ENCODE results near the gene UBFD1.
"Not testable (repeated sequence)": the region's sequence is repeated elsewhere in the genome, so short reads cannot be mapped to it uniquely, and the experiment has no call there.

The UBFD1 gene

DNA sequence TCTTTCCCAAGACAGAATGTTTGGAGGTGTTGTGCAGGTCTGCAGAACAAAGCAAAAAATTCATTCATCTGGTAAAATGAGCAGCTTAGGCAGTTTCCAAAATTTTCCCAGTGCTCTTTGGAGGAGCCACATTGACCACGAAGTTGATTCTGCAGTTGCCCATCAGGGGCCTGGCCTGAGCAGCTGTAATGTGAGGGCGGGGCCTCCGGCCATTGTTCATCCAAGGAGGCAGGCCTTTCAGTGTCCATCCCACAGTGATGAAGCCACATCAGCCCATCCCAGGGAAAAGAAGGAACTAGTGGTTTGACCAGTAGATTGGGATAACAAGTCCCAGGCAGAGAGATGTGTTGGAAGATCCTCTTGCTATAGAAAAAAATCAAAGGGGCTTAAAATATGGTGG is 10.1 kb downstream of the UBFD1 start:
- DNase-seq (ENCODE audit: low read depth in 2 of 2), result no peak

DNA sequence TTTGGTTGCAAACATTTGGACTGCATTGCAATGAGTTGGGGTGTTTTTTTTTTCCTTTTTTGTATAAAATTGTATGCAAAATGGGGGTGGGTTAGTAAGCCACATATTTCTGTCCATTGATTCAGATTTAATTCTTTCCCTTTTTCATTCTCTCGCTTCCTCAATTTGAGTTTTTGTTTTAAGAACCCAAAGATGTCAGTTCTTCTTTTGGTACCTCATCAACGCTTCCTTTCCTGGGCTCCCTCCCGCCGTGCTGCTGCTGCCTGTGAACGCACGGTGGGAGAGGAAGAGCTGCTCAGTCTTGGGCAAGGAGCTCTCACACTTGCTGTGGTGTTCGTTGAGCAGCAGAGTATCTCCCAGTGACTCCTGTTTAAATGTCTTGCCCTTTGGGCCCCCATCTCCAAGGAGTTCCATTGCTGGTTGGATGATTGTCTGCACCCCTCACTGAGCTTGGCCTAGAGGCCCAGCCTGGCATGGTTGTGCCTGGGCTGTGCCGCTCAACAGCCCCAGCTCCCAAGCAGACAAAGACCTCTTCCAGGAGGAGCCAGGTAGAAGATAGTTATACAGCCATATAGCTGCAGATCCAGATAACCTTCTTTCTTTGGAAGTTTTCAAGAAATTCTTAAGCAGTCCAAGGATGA is 13.6 kb downstream of the UBFD1 start:
- no peak for DNase-seq (ENCODE audit: low read depth in 2 of 2)

DNA sequence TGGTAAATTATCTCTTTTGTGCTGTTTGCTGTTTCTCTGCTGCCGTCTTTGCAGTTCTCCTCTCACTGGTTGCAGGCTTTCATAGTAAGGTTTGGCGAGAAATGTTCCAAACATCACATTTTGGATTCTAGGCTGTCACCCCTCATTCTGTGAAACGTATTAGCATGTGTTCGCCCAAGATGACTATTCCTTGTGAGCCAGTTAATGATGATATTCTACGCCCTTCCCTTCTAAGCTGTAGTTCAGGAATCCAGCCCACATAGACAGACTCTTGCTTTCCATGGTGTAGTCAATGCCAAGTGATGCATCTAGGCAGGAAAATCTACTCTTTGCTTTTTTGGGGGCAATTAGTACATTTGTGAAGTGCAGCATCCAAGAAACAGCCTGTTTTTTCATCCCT is 14.4 kb downstream of the UBFD1 start:
- no peak for DNase-seq (ENCODE audit: low read depth in 2 of 2)

DNA sequence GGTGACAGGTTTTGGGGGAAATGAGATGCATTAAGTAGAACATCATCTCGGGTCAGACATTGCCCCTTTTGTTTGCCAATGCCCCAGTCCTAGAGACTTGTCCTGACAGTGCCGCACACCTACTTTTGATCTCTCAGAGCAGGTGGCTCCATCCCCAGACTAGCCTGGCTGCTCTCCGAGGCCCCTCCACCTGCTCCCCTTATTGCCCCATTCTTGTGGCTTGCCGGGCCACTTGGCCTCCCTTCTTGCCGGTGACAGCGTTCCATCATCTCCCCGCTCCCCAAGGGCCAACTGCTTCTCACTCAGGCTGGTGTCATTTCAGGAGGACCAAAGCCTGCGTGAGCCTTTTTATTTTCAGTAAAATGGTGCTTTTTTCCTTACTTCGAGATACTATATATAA is 14.9 kb downstream of the UBFD1 start:
- DNase-seq (ENCODE audit: low read depth in 2 of 2), result no peak

DNA sequence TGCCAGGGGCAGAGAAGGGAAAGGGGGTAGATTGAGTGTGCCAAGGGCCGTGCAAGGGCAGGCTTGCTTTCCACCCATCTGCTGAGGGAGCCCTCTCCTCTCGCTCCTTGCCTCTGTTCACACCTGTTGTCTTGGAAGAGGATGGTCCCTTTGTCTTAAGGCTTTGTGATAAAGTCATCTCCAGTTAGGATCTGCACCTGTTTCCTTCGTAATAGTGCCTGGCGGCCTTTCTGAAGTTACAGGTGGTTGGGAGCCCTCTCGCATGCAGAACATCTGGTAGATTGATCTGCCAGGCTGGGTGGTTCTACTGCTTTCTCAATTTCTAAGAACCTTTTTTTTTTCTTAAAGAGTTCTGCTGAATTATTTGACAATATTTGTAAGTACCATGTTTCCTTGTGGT is 16.3 kb downstream of the UBFD1 start:
- no peak for DNase-seq (ENCODE audit: low read depth in 2 of 2)

DNA sequence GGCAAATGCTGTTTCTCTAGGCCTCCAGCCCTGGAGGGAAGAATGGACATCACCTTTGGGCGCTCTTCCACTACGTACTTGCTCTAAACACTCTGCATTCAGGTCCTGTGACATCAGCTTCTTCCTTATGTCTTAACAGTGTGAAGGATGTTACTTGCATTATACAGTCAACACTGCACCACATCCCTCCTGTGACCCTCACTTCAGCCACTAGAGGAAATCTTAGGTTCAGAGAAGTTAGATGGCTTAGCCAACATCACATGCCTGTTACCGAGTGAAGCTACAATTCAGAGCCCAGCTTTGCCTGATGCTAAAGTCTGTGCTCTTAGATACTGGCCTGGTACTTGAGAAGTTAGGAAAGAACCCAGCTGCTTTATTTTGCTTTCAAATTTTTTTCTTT is 18.3 kb downstream of the UBFD1 start:
- no peak for DNase-seq (ENCODE audit: low read depth in 2 of 2)

DNA sequence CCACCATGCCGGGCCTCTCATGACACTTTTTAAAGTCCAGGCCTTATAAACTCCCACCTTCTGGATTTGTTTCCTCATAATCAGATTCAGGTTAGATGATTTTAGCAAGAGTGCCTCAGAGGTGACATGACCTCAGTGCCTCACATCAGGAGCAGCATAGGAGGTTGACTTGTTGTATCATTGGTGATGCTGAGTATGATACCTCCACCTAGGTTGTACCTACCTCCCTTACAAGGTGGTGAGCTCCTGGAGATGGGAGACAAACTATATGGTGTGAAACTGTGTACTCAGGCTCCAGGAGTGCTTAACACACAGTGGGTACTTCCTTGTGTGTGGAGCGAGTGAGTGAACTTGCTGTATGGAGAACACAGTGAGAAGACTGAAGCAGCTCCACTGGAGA is 20.0 kb downstream of the UBFD1 start:
- DNase-seq (ENCODE audit: low read depth in 2 of 2), result no peak

DNA sequence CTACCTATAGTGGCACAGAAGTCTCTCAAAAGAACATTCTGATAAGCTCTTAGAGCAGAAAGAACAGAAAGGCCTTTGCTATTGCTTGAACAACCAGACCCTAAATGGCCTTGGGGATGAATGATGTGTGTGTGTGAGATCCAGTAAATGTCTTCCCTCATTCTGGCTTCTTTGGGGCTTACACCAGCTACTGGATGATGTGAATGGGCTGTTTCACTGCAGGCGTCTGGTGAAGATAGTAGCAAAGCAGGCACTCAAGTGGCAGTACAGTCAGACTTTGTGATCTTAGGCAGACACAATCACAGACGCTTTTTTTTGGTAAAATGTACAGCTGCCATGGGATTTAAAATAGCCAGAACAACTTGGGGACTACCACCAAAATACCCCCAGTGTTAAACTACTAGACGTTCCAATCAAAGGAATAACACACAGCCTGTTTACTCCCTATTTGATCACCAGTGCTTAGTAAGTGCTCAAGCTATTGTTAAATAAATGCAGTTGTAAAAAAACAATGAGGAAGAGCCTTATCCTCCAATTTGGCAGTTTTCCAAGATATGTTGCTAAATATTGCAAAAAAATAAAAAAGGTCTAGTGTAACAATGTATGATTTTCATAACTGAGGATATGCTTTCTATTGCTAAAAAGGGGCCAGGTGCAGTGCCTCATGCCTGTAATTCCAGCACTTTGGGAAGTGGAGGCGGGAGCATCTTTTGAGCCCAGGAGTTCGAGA is 20.7 kb downstream of the UBFD1 start:
- no peak for DNase-seq (ENCODE audit: low read depth in 2 of 2)

DNA sequence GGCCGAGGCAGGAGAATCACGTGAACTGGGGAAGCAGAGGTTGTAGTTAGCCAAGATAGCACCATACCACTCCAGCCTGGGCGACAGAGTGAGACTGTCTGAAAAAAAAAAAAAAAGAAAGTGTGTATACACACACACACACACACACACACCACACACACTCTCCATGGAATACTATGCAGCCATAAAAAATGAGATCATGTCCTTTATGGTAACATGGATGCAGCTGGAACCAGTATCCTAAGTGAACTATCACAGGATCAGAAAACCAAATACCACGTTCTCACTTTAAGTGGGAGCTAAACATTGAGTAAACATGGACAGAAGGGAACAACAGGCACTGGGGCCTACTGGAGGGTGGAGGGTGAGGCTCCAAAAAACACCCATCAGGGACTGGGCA is 21.8 kb downstream of the UBFD1 start:
- no peak for DNase-seq (ENCODE audit: low read depth in 2 of 2)

DNA sequence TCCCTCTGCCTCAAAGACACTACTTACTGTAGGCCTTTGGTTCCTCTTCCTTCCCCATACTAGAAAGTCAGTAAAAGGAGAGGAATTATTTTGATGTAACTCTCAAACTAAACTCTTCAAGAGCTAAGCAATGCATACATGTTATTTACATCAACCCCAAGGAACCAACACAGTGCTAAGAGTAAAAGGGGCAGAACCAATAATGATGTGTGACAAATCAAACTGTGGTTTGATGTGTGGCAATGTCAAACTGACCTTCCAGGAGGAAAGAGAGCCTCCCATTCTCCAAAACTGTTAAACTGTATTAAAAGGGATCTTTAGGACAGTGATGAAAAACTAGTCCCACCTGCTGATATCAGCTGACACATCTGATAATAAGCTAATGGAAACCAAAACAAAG is 22.9 kb downstream of the UBFD1 start:
- no peak for DNase-seq (ENCODE audit: low read depth in 2 of 2)

DNA sequence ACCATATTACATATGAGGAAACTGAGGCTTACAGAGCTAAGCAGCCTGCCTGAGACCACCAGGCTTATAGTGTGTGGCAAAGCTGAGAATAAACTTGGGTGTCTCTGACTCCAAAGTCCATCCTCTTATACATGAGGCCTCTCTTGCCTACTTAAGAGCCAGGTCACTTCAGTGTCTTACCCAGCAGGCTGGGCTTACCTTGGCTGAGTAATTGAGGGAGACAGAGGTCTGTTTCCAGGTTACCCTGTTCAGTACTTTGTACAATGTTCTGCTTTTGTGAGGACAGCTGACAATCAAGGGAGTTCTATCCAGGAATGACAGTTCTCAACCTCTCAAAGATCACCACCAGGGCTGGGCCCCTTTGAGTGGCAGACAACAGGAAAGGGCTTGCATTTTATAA is 24.2 kb downstream of the UBFD1 start:
- DNase-seq (ENCODE audit: low read depth in 2 of 2), result no peak

DNA sequence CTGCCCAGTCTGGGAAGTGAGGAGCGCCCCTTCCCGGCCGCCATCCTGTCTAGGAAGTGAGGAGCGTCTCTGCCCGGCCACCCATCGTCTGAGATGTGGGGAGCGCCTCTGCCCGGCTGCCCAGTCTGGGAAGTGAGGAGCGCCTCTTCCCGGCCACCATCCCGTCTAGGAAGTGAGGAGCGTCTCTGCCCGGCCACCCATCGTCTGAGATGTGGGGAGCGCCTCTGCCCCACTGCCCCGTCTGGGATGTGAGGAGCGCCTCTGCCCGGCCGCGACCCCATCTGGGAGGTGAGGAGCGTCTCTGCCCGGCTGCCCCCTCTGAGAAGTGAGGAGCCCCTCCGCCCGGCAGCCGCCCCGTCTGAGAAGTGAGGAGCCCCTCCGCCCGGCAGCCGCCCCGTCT is 25.7 kb downstream of the UBFD1 start:
- not testable (repeated sequence) for DNase-seq (ENCODE audit: low read depth in 2 of 2)

DNA sequence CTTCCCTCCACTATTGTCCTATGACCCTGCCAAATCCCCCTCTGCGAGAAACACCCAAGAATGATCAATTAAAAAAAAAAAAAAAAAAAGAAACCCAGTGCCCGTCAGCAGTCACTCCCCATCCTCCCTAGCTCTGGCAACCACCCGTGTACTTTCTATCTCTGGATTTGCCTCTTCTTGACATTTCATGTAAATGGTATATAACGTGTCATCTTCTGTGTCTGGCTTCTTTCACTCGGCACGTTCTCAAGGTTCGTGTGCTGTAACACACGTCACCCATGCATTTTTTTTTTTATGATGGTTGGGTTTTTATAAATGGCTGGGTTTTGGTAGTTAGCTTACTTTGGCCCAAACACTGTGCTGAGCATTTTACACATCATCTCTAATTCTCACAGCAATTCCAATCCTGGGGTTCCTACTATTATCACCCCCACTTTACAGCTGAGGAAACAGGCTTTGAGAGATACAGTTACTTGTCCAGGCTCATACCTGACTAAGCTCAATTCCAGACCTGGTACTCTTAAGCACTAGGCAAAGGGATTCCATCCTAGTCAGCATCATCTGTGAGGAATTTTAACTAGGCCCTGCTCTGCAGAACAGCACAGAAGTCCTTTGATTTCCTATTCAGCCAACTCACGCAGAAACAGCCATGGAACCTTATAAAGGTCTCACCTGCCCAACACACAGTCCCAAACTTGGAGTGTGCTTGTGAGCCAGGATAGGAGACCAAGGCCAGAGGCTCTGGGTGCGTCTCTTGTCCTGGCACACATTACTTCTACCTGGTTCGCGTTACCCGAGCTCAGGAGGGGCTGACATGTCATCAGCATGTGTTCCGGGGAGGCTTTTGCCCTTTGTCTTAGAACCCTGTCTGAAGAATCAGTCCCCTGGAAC is 26.9 kb downstream of the UBFD1 start:
- no peak for DNase-seq (ENCODE audit: low read depth in 2 of 2)

DNA sequence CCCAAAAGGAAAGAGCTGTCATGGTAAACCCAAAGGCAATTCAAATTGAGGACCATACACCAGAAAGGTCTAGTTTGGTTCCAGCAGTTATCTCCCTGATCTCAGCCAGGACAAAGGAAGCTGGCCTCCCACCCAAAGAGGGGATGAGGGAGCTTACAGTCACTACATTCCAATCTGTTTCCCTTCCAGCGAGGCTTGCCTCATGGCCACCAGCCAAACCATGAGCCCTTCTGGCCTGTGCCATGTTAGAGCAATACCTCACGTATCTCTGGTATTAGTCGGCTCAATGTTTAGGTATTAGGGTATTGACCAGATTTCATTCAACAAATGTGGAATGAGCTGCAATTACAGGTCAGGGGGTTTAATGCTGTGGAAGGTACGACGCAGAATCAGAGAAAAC is 30.2 kb downstream of the UBFD1 start:
- no peak for DNase-seq (ENCODE audit: low read depth in 2 of 2)

DNA sequence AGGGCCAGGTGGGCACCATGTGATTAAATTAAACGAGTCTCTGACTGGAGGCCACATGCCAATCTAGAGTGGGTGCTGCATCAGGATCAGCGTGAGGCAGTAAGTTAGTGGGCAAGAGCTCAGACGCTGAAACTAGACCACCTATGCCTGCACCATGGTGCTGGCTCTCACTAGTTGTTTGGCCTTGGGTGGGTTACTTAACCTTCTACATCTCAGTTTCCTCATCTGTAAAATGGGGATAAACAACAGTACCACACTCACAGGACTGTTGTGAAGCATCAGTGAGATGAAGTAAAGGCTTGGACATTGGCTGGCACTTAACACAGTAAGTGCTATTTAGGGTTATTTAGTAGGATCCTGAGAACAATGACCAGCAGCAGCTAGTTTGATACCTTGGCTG is 32.7 kb downstream of the UBFD1 start:
- DNase-seq (ENCODE audit: low read depth in 2 of 2), result no peak

DNA sequence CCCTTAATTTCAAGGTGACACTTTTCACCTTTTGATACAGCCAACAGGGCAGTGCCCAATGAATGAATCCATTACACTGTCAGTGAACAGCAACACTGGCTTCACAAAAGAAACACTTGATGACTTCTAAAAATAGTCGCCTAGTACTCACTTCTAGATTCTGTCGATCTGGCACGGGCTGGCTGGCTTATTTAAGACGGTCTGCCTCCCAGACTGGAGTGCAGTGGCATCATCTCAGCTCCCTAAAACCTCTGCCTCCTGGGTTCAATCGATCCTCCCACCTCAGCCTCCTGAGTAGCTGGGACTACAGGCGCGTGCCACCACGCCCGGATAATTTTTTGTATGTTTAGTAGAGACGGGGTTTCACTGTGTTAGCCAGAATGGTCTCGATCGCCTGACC is 36.7 kb downstream of the UBFD1 start:
- no peak for DNase-seq (ENCODE audit: low read depth in 2 of 2)

DNA sequence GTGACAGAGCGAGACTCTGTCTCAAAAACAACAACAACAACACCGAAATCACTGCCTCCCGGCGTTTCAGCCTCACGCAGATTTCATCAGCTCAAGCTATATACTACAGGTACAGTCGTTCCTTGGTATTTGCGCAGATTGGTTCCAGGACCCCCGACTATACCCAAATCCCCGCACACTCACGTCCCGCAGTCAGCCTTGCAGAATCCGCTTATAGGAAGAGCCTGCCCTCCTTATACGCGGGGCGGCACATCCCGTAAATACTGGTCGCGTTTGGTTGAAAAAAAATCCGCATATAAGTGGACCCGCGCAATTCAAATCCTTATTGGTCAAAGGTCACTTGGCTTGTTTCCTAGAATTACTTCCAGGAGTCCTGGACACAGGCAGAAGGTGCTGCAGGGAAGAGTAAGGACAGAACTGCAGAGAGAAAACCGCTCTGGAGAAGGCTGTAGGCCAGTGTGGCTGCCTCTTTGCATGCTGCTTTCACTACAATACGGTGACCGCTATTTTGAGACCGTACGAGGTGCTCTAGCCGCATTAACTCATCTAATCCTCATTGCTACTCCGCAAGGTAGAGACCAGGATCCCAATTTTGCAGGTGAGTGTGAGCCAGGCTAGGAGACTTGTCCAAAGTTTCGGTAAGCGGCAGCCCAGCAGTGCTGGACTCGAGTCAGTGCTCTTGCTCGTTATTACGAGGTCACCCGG is 37.9 kb downstream of the UBFD1 start:
- no peak for DNase-seq (ENCODE audit: low read depth in 2 of 2)

DNA sequence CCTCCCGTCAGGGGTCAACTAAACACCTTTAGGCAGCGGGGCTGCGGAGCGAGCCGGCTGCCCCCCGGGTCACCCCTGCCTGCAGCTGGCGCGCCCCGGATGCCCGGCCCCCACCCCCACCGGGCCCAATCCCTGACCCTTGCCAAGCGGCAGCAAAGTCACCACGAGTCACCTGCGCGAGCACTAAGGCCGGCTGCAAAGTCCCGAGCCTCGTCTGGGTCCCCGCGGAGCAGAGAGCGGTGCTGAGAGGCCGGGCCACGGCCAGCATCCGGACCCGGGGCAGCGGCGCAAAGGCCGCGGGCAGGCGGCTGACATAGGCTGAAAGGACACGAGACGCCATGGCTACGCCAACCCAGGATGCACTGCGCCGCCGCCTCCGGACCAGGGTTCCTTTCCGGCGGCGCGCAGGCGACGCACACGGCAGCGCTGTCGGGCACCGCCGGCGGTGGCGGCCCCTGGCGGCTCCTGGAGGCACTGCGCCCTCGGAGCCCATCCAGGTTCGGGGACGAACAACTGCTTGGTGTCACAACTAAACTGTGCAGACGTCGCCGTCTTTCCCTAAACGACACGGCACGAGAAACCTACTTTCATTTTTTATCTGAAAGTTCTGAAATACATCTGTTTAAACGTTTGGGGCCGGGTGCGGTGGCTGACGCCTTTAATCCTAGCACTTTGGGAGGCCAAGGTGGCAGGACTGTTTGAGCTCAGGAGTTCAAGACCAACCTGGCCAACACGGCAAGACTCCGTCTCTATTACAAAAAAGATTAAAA is 38.6 kb downstream of the UBFD1 start, which contains the start of gene NDUFAB1:
NDUFAB1 (minus strand) TSS at position 366 of the 770 bp plus-strand sequence; CDS start at position 340, 26 bp downstream.
- peak; percentile 72 to 86 for DNase-seq (ENCODE audit: low read depth in 2 of 2)

DNA sequence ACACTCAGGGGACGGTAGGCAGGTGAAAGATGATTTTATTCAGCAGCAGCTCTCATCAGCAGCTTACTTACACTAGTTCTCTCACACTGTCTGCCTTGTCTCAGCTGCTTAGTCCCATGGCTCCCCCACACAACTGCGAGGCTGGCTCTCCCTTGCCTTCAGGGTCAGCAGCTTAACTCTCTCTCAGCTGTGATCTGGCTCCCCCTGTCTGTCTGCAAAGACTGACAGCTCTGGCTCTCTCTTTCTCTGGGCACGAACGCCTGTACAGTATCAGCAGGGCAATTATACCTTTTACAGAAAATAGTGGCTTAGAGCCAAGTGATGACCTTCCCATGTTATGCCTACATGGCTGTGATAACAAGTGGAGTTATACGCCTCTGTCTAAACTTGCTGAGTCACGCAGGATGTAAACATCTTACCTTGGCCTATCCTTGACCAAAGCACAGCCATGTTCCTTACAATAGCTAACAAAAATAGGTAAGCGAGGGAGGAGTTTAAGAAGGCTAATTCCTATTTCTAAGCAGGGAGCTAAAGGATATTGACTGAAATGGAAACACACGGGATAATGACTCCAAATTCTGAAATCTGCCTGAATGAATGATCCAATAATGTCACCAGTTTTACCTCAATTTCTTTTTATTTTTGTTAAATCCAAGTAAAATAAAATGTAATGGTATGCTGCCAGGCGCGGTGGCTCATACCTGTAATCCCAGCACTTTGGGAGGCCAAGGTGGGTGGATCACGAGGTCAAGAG is 39.7 kb downstream of the UBFD1 start:
- no peak for DNase-seq (ENCODE audit: low read depth in 2 of 2)

DNA sequence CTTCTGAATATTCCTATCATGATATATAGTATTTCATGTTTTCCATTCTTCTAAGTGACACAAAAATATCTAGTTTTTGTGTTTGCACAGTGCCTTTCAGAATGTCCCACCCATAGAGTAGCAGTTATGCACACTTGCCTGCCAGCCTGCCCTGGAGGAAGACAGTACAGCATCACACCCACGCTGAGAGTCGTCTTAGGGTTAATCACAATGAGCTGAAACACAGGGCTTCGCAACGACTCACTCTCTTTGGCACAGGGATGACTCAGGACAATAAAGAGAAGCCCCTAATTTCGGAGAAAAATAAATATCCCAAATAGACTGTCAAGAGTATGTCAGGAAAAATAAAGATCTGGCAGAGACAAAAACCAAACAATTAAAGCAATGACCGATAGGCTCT is 50.2 kb downstream of the UBFD1 start:
- DNase-seq (ENCODE audit: low read depth in 2 of 2), result no peak

DNA sequence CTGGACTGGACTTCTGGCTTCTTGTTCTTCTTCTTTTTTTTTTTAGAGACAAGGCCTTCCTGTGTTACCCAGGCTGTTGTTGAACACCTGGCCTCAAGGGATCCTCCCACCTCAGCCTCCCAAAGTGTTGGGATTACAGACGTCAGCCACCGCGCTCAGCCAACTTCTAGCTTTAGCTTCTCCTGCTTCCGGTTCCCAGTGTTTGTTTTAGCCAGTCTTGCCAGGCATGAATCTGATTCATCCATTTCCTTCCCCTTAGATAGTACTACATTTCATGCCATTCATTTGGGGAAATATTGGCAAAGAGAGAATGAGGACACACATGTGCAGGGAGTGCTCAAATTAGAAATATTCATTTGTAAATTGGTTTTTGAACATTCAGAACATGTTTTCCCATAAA is 50.7 kb downstream of the UBFD1 start:
- DNase-seq (ENCODE audit: low read depth in 2 of 2), result no peak

All from stimulated activated CD4-positive, alpha-beta T cell treated with anti-CD3 and anti-CD28 coated beads, Interleukin-12 subunit alpha, Interleukin-12 subunit beta, amount 100 ng/mL, for 24 hours (primary cell).